ENCODE measurements around the gene AR. TPM values are rescaled to one million over a fixed set of nuclear protein-coding genes. Genes with fewer than 3 reads are reported as not detected.

The AR gene
- total RNA-seq, 1 donor from 2014 or later = 7.8 TPM

GRCh38 chrX:67596839-67597790, 53.3 kb downstream of the AR start:
- H3K9ac ChIP-seq (ENCODE audit: low read depth in 1 of 3, low read length in 3 of 3) = no peak overlapping the region
- no peak overlapping the region for H3K27ac ChIP-seq (ENCODE audit: low read depth, low read length)

DNA sequence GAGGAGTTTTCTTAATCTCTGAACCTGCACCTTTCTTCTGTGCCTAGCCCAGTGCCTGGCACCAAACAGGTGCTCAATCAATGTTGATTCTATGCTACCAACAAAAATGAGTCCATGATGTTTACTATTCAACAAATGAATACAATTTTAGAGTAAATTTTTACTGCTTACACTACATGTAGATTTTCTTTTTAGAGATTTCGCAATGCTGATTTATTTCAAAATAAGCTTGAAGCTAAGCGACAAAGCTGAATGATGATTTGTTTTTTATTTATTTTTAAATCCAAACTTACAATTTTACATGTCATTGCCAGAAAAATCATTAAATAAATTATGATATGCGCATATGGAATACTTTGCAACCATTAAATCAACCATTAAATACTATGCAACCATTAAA, 55.7 kb downstream of the AR start:
- H3K27ac ChIP-seq (ENCODE audit: low read depth, low read length) = no peak overlapping the region
- no peak overlapping the region for H3K4me3 ChIP-seq (ENCODE audit: low read length in 3 of 3)
- H3K27me3 ChIP-seq (ENCODE audit: control insufficient read depth in 3 of 3, insufficient read depth in 3 of 3, low read length in 3 of 3) = no peaks in the 10 kb centered on the region
- H3K4me1 ChIP-seq (ENCODE audit: control insufficient read depth in 3 of 3, insufficient read depth in 3 of 3, low read length in 3 of 3) = no peaks in the 10 kb centered on the region
- H3K9me3 ChIP-seq (ENCODE audit: control insufficient read depth in 3 of 3, low read length in 3 of 3) = no peaks in the 10 kb centered on the region
- no peaks in the 10 kb centered on the region for H3K36me3 ChIP-seq (ENCODE audit: control insufficient read depth in 3 of 3, insufficient read depth in 3 of 3, low read length in 3 of 3)
- no peak overlapping the region for H3K9ac ChIP-seq (ENCODE audit: low read depth in 1 of 3, low read length in 3 of 3)

More at GRCh38 chrX:67596839-67597790, 53.3 kb downstream of the AR start:
- Histone ChIP-seq H3K9me3 (ENCODE audit: control insufficient read depth in 3 of 3, low read length in 3 of 3) (no peaks in the 10 kb centered on the region), H3K4me1 (ENCODE audit: control insufficient read depth in 3 of 3, insufficient read depth in 3 of 3, low read length in 3 of 3) (no peaks in the 10 kb centered on the region), H3K27me3 (ENCODE audit: control insufficient read depth in 3 of 3, insufficient read depth in 3 of 3, low read length in 3 of 3) (no peaks in the 10 kb centered on the region), H3K4me3 (ENCODE audit: low read length in 3 of 3) (no peak overlapping the region), H3K36me3 (ENCODE audit: control insufficient read depth in 3 of 3, insufficient read depth in 3 of 3, low read length in 3 of 3) (no peaks in the 10 kb centered on the region)

- H3K4me1 ChIP-seq (ENCODE audit: control insufficient read depth in 3 of 3, insufficient read depth in 3 of 3, low read length in 3 of 3) = peaks cover 0 to 7% (median 0%) of the 10 kb centered on the region in 3 donors
- no peaks in the 10 kb centered on the region for H3K27me3 ChIP-seq (ENCODE audit: control insufficient read depth in 3 of 3, insufficient read depth in 3 of 3, low read length in 3 of 3)
- H3K4me3 ChIP-seq (ENCODE audit: low read length in 3 of 3) = no peak overlapping the region
Observed at GRCh38 chrX:67601771-67602170, 58.0 kb downstream of the AR start.

DNA sequence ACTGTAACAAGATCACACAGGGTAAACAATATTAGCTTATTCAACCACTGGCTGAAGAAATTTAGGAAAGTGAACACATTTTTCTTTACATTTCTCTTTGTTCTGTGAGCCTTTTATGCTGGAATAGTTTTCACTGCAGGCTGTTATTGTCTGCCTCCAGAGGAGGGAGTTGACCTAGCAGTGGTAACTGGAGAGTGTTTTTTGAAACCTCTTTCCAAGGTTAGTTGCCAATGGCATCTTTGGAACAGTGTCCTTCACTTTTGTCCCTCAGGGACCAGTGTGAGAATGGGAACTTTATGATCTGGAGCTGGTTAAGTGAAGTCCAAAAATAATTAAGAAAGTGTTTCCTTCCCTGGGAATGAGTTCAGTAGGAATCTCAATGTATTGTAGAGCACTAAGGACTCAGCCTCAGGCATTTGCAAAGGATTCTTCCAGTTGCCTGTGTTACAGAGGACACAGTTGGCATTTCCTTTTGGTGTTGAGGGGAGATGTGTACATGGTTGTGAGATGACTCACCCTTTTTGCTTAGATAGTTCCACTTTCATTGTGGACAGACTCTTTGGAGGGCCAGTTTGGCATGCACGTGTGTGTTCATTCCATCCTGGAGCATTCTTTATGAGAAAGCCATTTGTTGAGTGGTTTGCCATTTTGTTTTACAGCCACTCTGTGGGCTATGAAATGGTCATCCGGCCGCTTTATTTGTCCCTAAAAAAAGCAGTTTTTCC, 61.3 kb downstream of the AR start:
- Histone ChIP-seq H3K27ac (ENCODE audit: low read depth, low read length) (no peak overlapping the region), H3K9ac (ENCODE audit: low read depth in 1 of 3, low read length in 3 of 3) (no peak overlapping the region), H3K9me3 (ENCODE audit: control insufficient read depth in 3 of 3, low read length in 3 of 3) (no peaks in the 10 kb centered on the region)

More at GRCh38 chrX:67601771-67602170, 58.0 kb downstream of the AR start:
- no peak overlapping the region for H3K9ac ChIP-seq (ENCODE audit: low read depth in 1 of 3, low read length in 3 of 3)
- H3K27ac ChIP-seq (ENCODE audit: low read depth, low read length) = no peak overlapping the region
- H3K9me3 ChIP-seq (ENCODE audit: control insufficient read depth in 3 of 3, low read length in 3 of 3) = no peaks in the 10 kb centered on the region
- H3K36me3 ChIP-seq (ENCODE audit: control insufficient read depth in 3 of 3, insufficient read depth in 3 of 3, low read length in 3 of 3) = no peaks in the 10 kb centered on the region

GRCh38 chrX:67607466-67607865, 63.6 kb downstream of the AR start:
- Histone ChIP-seq H3K27me3 (ENCODE audit: control insufficient read depth in 3 of 3, insufficient read depth in 3 of 3, low read length in 3 of 3) (no peaks in the 10 kb centered on the region), H3K4me3 (ENCODE audit: low read length in 3 of 3) (no peak overlapping the region), H3K27ac (ENCODE audit: low read depth, low read length) (no peak overlapping the region), H3K9me3 (ENCODE audit: control insufficient read depth in 3 of 3, low read length in 3 of 3) (no peaks in the 10 kb centered on the region), H3K36me3 (ENCODE audit: control insufficient read depth in 3 of 3, insufficient read depth in 3 of 3, low read length in 3 of 3) (no peaks in the 10 kb centered on the region), H3K4me1 (ENCODE audit: control insufficient read depth in 3 of 3, insufficient read depth in 3 of 3, low read length in 3 of 3) (peaks cover 2 to 7% (median 2%) of the 10 kb centered on the region in 3 donors), H3K9ac (ENCODE audit: low read depth in 1 of 3, low read length in 3 of 3) (no peak overlapping the region)

More for the DNA sequence above, 61.3 kb downstream of the AR start:
- Histone ChIP-seq H3K36me3 (ENCODE audit: control insufficient read depth in 3 of 3, insufficient read depth in 3 of 3, low read length in 3 of 3) (no peaks in the 10 kb centered on the region), H3K4me3 (ENCODE audit: low read length in 3 of 3) (no peak overlapping the region), H3K4me1 (ENCODE audit: control insufficient read depth in 3 of 3, insufficient read depth in 3 of 3, low read length in 3 of 3) (peaks cover 0 to 7% (median 0%) of the 10 kb centered on the region in 3 donors), H3K27me3 (ENCODE audit: control insufficient read depth in 3 of 3, insufficient read depth in 3 of 3, low read length in 3 of 3) (no peaks in the 10 kb centered on the region)

DNA sequence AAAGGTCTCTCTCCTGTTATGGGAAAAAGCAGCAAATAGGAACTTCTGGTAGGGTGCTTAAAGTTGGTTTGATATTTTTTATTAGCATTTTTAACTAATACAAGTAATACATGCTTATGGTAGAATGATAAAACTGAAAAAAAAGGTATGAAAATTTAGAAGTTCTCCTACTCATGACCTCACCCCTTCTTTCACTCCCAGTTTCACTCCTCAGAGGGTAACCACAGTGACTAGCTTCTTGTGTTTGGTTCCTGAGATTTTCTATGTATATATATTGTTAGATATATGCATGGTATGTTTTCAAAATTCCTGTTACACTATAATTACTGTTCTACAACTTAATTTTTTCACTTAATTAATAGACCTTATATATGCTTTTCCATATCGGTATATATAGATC, 66.5 kb downstream of the AR start:
- Histone ChIP-seq H3K27ac (ENCODE audit: low read depth, low read length) (no peak overlapping the region), H3K9me3 (ENCODE audit: control insufficient read depth in 3 of 3, low read length in 3 of 3) (peaks cover 0 to 2% (median 0%) of the 10 kb centered on the region in 3 donors), H3K36me3 (ENCODE audit: control insufficient read depth in 3 of 3, insufficient read depth in 3 of 3, low read length in 3 of 3) (no peaks in the 10 kb centered on the region), H3K27me3 (ENCODE audit: control insufficient read depth in 3 of 3, insufficient read depth in 3 of 3, low read length in 3 of 3) (no peaks in the 10 kb centered on the region), H3K4me3 (ENCODE audit: low read length in 3 of 3) (no peak overlapping the region), H3K4me1 (ENCODE audit: control insufficient read depth in 3 of 3, insufficient read depth in 3 of 3, low read length in 3 of 3) (peaks cover 2 to 3% (median 2%) of the 10 kb centered on the region in 3 donors), H3K9ac (ENCODE audit: low read depth in 1 of 3, low read length in 3 of 3) (no peak overlapping the region)

DNA sequence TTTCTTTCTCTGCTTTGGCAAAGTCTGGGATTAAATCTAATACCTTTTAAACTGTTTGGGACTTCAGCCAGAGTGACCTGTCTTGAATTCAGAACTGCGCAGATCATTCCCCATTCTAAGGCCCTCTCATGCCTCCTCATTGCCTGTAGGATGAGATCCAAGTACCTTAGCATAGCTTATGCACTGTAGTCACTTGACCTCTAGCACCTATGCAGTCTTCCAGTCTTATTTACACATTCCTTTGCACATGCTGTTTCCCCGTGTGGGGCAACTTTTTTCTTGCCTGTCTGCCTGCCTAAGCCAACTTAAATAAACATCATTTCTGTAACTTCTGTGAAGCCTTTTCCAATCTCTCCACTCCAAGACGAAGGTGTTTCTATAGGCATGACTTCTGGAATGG, 68.4 kb downstream of the AR start:
- peaks cover 0 to 2% (median 0%) of the 10 kb centered on the region in 3 donors for H3K9me3 ChIP-seq (ENCODE audit: control insufficient read depth in 3 of 3, low read length in 3 of 3)
- H3K9ac ChIP-seq (ENCODE audit: low read depth in 1 of 3, low read length in 3 of 3) = no peak overlapping the region
- no peaks in the 10 kb centered on the region for H3K27me3 ChIP-seq (ENCODE audit: control insufficient read depth in 3 of 3, insufficient read depth in 3 of 3, low read length in 3 of 3)
- no peak overlapping the region for H3K27ac ChIP-seq (ENCODE audit: low read depth, low read length)
- H3K4me1 ChIP-seq (ENCODE audit: control insufficient read depth in 3 of 3, insufficient read depth in 3 of 3, low read length in 3 of 3) = peaks cover 0 to 2% (median 2%) of the 10 kb centered on the region in 3 donors
- no peaks in the 10 kb centered on the region for H3K36me3 ChIP-seq (ENCODE audit: control insufficient read depth in 3 of 3, insufficient read depth in 3 of 3, low read length in 3 of 3)
- H3K4me3 ChIP-seq (ENCODE audit: low read length in 3 of 3) = no peak overlapping the region

DNA sequence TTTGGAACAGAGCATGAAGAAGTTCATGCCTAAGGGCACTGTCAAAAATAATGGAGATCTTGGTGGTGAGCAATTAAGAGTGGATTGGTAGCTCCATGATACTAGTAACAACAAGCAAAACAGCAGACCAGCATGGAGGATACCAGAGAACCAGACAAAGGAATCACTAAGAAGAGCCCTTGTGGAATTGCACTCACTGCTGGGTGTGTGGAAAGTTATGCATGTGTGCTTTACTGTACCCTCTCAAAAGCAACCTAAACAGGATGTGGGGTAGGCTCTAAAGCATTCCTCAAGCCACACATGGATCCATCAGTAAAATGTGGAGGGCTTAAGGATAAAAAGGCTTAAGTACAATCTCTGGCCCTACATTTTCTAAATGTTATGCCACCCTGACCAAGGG, 69.5 kb downstream of the AR start:
- Histone ChIP-seq H3K27me3 (ENCODE audit: control insufficient read depth in 3 of 3, insufficient read depth in 3 of 3, low read length in 3 of 3) (no peaks in the 10 kb centered on the region), H3K9me3 (ENCODE audit: control insufficient read depth in 3 of 3, low read length in 3 of 3) (peaks cover 0 to 2% (median 0%) of the 10 kb centered on the region in 3 donors), H3K4me1 (ENCODE audit: control insufficient read depth in 3 of 3, insufficient read depth in 3 of 3, low read length in 3 of 3) (peaks cover 0 to 2% (median 2%) of the 10 kb centered on the region in 3 donors), H3K36me3 (ENCODE audit: control insufficient read depth in 3 of 3, insufficient read depth in 3 of 3, low read length in 3 of 3) (no peaks in the 10 kb centered on the region), H3K27ac (ENCODE audit: low read depth, low read length) (no peak overlapping the region), H3K9ac (ENCODE audit: low read depth in 1 of 3, low read length in 3 of 3) (no peak overlapping the region), H3K4me3 (ENCODE audit: low read length in 3 of 3) (no peak overlapping the region)

DNA sequence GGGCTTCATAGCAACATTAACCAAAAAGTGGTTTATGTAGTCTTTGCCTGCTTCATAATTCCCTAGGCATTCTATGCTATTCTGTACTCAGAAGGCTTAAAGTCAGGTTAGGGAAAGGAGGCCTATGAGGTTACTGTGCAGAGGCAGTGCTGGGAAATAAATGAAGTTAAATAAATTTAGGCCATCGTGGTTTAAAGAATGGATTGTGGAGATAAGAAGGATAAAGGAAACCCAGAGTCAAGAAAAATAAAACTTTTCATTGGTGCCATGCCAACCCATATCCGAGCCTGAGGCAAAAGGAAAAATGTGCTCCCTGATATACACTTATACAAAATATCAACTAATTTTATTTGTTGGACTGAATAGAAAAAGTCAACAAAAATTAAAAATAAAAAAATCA, 70.2 kb downstream of the AR start:
- Histone ChIP-seq H3K9me3 (ENCODE audit: control insufficient read depth in 3 of 3, low read length in 3 of 3) (peaks cover 0 to 2% (median 0%) of the 10 kb centered on the region in 3 donors), H3K27me3 (ENCODE audit: control insufficient read depth in 3 of 3, insufficient read depth in 3 of 3, low read length in 3 of 3) (no peaks in the 10 kb centered on the region), H3K27ac (ENCODE audit: low read depth, low read length) (no peak overlapping the region), H3K36me3 (ENCODE audit: control insufficient read depth in 3 of 3, insufficient read depth in 3 of 3, low read length in 3 of 3) (no peaks in the 10 kb centered on the region), H3K4me3 (ENCODE audit: low read length in 3 of 3) (no peak overlapping the region), H3K4me1 (ENCODE audit: control insufficient read depth in 3 of 3, insufficient read depth in 3 of 3, low read length in 3 of 3) (peaks cover 0 to 2% (median 2%) of the 10 kb centered on the region in 3 donors), H3K9ac (ENCODE audit: low read depth in 1 of 3, low read length in 3 of 3) (no peak overlapping the region)

- H3K9ac ChIP-seq (ENCODE audit: low read depth in 1 of 3, low read length in 3 of 3) = no peak overlapping the region
- H3K27me3 ChIP-seq (ENCODE audit: control insufficient read depth in 3 of 3, insufficient read depth in 3 of 3, low read length in 3 of 3) = no peaks in the 10 kb centered on the region
- H3K27ac ChIP-seq (ENCODE audit: low read depth, low read length) = no peak overlapping the region
- no peaks in the 10 kb centered on the region for H3K36me3 ChIP-seq (ENCODE audit: control insufficient read depth in 3 of 3, insufficient read depth in 3 of 3, low read length in 3 of 3)
- no peak overlapping the region for H3K4me3 ChIP-seq (ENCODE audit: low read length in 3 of 3)
- peaks cover 0 to 2% (median 0%) of the 10 kb centered on the region in 3 donors for H3K9me3 ChIP-seq (ENCODE audit: control insufficient read depth in 3 of 3, low read length in 3 of 3)
- H3K4me1 ChIP-seq (ENCODE audit: control insufficient read depth in 3 of 3, insufficient read depth in 3 of 3, low read length in 3 of 3) = peaks cover 0 to 2% (median 2%) of the 10 kb centered on the region in 3 donors
Observed at GRCh38 chrX:67614423-67614822, 70.6 kb downstream of the AR start.

Data from skeletal muscle tissue (tissue), 4 donors.